Kidney tubule cell (primary cell): ENCODE measurements around the gene NEURL2.

Experiments used
- DNase-seq: peaks from one replicate; pipeline ENCODE4 v3.0.0-alpha.2; 2018; ENCODE audit warnings: low spot score

The NEURL2 gene

DNA sequence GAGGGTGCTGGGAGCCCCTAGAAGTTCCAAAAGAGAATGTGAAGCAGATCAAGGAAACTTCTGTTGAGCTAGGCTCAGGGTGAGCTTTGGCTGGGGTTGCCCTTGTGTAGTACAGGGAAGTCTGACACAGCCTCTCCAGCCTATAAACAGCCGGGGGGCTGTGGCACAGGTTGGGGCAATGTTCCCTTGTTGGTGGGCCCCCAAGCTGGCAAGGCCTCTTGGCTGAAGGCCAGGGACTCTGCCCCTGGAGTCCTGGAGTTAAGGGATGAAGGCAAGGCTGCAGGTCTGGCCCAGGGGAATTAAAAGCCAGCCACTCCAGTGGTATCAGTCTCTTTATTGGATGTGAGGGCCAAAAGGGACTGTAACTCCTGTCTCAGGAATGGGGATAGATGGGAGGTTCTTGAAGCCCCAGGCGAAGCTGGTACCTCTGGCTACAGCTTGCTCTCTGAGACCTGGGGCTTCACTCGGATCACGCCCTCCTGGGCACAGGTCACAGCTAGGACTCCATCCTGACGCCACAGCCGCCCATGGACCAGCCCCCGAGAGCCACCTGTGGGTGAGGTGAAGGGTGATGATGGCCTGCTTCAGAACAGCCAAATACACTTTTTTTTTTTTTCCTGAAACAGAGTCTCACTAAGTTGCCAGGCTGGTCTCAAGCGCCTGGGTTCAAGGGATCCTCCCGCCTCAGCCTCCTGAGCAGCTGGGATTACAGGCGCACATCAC is 49.4 kb downstream of the NEURL2 start:
- DNase-seq: no peak

DNA sequence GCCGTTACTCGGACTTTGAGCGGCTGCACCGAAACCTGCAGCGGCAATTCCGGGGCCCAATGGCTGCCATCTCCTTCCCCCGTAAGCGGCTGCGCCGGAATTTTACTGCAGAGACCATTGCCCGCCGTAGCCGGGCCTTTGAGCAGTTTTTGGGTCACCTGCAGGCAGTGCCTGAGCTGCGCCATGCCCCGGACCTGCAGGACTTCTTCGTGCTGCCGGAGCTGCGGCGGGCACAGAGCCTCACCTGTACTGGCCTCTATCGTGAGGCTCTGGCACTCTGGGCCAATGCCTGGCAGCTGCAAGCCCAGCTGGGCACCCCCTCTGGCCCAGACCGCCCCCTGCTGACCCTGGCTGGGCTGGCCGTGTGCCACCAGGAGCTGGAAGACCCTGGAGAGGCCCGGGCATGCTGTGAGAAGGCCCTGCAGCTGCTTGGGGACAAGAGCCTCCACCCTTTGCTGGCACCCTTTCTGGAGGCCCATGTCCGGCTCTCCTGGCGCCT is 50.3 kb downstream of the NEURL2 start:
- DNase-seq: no peak
